Astrocyte of the cerebellum (primary cell): Measurements from ENCODE around the gene CNNM2.

ENCODE experiments used
- DNase-seq: peaks from one replicate; pipeline ENCODE4 v3.0.0-alpha.2; 2011; ENCODE audit warnings: low read depth
- H3K4me3 ChIP-seq: 2 replicates; pipeline ENCODE4 v1.5.1; 2011; ENCODE audit warnings: mild to moderate bottlenecking, low read depth, low read length, moderate library complexity
- CTCF ChIP-seq: IDR thresholded peaks from 2 replicates; pipeline ENCODE4 v1.5.1; 2012; ENCODE audit warnings: low read length, low read depth, moderate library complexity, mild to moderate bottlenecking; ENCODE audit errors: missing control alignments
- in situ Hi-C: cut with HindIII; loops from 2 replicates; pipeline ENCODE4 v1.10.0; 2017; ENCODE audit warnings: low sequenced_read_pairs

The CNNM2 gene

DNA sequence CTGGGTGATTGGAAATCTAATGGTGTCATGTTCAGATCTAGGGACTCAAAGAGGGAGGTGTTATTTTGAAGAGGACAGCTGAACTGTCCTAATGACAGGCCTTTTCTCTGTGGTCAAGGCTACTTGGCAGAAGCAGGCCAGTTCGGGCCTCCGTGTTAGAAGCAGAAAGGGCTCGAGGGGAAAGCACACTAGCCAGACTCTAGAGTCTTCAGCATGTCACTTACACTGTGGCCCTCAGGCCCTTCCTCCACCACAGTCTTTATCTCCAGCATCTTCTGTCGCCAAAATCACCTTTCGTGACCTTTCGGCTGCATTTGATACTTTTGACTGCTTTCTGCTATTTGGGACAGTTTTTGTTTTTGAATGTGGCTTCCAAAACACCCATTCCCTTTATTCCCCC lies 123.3 kb downstream of the CNNM2 start:
- TF ChIP-seq CTCF: no peak
- DNase-seq: no peak
- in situ Hi-C loops: no loop called here
- H3K4me3 ChIP-seq: no peak overlapping the region

- TF ChIP-seq CTCF: no peak
- no peak for DNase-seq
- H3K4me3 ChIP-seq: no peak overlapping the region
- in situ Hi-C loops: no loop called here
These were observed 124.0 kb downstream of the CNNM2 start for GRCh38 chr10:103042129-103042528.

GRCh38 chr10:103042908-103043307 lies 124.8 kb downstream of the CNNM2 start:
- no peak overlapping the region for H3K4me3 ChIP-seq
- in situ Hi-C loops: no loop called here
- TF ChIP-seq CTCF: no peak
- no peak for DNase-seq

DNA sequence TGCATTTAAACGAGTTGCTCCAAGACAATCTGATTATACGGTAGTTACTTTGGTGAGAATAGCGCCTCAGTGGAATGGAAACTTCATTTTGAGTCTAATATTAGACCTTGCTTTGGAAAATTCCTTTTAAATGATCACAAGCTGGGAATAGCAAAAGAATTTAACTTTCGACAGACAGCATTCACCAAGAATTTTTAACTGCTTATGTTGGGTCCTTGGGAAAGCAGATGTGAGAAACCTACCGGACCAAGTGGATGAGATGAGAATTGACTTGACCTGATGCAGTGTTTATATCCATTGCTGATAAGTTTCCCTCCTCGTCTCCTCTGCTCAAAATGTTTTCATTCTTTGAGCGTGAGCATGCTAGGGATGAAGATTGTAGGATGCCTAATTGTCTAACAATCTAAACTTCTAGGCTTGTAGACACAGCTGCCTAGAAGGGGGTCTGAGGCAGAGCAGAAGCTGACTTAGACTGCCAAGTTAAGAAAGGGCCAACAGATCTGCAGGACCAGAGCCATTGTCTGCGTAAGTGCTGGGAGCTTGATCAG lies 126.9 kb downstream of the CNNM2 start:
- peak; percentile 26 for DNase-seq
- H3K4me3 ChIP-seq: no peak overlapping the region
- no peak for TF ChIP-seq CTCF
- in situ Hi-C loops: no loop called here

DNA sequence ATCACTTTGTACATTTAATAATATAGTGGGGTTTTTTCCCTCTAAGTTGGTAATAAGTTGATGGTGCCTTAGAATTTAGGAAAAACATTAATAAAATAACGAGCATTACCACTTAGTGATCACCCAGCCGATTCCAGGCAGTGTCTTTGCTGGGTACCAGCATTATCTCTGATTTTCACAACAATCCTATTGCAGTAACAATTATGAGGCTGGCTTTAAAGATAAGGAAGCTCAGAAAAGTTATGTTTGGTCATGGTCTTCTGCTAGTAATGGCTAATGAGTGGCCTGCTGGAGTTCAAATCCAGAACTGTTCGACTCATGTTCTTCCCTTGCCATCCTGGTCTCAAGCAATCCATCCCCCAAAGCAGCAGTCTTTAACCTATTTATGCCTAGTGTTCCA lies 127.9 kb downstream of the CNNM2 start:
- no peak for DNase-seq
- TF ChIP-seq CTCF: no peak
- in situ Hi-C loops: no loop called here
- H3K4me3 ChIP-seq: no peak overlapping the region

DNA sequence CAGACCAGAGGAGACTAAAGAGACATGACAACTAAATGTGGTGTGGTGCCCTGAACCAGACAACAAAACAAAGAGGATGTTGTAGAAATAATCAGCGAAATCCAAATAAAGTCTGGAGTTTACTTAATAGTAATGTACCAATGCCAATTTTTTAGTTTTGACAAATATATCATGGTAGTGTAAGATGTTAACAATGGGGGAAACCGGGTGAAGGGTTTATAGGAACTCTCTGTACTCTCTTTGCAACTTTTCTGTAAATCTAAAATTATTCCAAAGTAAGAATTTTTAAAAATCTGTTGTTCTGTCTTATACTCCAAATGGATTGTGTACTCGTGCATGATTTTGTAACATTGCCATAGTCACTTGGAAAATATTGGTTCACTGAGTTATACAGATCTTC lies 129.3 kb downstream of the CNNM2 start:
- H3K4me3 ChIP-seq: no peak overlapping the region
- in situ Hi-C loops: no loop called here
- TF ChIP-seq CTCF: no peak
- no peak for DNase-seq

GRCh38 chr10:103049237-103049636 lies 131.1 kb downstream of the CNNM2 start:
- in situ Hi-C loops: no loop called here
- no peak for TF ChIP-seq CTCF
- DNase-seq: no peak
- H3K4me3 ChIP-seq: no peak overlapping the region
